IPS DF 19.7 (cell line): Measurements from ENCODE around the gene ARF4.
"Not testable (repeated sequence)": the region's sequence is repeated elsewhere in the genome, so short reads cannot be mapped to it uniquely, and the experiment has no call there.

Experiments
- DNase-seq: peaks from one replicate; pipeline ENCODE4 v3.0.0-alpha.2; 2013; ENCODE audit warnings: low read depth, low spot score

Gene ARF4

DNA sequence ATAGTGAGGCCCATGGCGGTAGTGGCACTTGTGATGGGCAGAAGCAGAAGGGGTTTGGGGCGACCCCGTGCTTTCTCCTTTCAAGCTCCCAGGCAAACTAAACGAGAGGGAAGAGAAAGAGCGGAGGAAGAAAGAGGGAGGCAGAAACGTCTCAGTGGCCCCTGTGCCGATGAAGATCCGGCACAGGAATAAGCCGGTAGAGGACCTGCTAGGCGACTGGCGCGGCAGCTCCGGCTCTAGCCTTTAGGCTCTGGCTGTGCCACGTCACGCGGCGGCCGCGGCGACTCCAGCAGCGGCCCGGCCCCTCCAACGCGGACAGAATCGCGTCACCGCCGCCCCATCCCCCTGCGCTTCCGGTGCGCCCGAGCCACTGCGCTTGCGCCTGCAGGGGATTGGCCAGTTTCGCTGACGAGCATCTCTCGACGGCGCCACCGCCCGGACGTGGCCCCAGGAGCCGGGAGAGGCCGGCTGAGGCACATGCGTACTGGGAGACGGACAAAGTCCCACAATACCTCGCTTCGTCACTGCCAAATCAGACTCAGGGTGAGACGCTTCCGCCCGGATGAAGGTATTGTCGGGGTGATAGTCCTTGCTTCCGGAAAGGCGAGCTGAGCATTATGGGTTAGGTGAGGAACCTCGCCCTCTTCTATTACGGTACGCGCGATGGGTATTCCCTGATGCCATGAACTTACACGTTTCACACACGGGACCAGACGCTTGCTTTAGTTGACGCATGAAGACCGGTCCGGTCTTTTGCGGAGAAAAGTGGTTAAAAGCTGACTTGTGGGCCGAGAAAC is at the start of gene ARF4:
Gene ARF4 (minus strand): TSS at position 218 of the 797 bp plus-strand sequence. CDS start 204 bp downstream, at position 14.
- peak; percentile 99 for DNase-seq

DNA sequence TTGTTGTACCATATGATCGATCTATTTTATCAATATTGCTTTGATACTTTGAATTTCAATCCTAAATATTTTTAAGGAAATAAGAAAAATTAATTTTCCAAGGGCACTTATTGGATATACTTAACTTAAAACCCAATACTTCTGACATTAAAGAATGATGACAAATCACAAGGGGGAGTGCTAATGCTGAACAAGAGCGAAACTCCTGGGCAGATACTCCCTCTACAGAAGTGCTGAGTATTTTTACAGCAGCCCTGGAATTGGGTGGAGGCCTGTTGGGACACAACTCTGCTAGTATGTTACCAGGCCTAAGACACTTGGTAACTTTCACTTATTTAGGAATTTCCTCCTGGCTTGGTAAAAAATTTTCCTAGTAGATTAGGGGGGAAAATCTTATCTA is 49.6 kb upstream of the ARF4 start:
- no peak for DNase-seq

DNA sequence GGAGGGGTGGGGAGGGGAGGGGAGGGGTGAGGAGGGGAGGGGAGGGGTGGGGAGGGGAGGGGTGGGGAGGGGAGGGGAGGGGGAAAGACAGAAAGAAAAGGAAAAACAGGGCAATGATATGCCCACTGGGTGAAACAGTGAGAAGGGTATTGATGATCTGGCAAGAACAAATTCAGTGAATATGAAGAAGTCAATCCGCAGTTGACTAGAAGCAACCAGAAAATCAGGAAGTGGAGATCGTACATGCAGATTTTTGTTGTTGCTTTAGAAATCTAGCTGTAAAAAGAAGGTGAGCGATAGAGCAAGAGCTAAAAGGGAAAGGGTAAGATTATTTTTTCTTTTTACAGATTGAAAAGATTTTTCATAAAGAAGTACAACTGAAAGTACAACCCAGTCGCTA is 47.6 kb upstream of the ARF4 start:
- DNase-seq, result no peak

DNA sequence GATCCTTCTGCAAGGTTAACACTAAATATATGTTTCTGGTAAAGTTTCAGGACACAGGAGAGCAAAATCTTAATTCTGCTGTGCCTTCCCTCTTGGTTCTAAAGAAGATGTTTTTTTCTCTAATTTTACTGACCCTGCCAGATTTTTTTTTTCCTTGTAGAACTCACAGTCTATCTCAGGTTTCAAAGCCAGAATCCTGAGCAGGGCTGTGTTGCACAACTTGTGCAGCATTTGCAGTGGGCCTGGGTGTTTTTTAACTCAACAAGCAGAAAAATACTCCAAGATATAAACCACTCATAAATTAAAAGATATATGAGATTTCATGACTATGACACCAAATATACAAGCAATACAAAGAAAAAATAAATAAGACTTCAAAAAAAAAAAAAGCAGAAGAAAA is 40.2 kb upstream of the ARF4 start:
- DNase-seq, result no peak

DNA sequence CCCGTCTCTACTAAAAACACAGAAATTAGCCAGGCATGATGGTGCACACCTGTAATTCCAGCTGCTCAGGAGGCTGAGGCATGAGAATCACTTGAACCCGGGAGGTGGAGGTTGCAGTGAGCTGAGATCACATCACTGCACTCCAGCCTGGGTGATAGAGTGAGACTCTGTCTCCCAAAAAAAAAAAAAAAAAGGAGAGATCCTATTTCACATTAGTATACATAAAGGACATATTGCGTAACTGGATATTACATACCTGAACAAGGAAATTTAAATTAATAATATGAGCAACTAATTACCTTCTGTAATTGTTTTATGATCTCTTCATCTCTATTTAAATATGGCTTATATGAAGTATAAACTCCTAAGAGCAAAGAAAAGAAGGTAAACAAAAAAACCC is 37.1 kb upstream of the ARF4 start:
- not testable (repeated sequence) for DNase-seq

DNA sequence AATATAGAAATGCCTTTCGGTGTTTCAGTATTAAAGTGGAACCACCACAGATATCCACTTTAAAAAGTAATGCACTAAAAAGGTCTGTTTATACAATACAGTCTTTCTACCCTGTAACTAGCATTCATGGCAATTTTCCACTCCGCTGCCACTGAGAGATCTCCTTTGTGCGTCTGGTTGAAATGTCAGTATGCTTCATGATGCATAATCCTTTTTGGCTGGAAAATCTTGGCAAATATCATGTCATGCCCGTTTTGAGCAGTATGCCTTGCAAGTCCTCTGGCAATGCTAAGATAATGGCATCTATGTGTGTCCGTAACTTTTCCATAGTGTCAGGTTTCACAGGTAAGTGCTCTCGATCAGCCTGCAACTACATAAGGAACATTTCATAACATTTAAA is 30.8 kb upstream of the ARF4 start:
- no peak for DNase-seq

DNA sequence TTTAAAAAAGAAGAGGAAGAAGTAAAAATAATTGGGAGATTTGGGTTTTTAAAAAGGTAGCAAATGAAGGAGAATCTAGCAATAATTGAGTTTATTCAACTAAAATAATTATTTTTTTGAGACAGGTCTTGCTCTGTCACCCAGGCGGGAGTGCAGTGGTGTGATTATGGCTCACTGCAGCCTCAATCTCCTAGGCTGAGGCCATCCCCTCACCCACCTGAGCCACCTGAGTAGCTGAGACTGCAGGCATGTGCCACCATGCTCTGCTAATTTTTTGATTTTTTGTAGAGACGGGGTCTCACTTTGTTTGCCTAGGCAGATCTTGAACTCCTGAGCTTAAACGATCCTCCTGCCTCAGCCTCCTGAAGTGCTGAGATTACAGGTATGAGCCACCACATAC is 27.7 kb upstream of the ARF4 start:
- no peak for DNase-seq

DNA sequence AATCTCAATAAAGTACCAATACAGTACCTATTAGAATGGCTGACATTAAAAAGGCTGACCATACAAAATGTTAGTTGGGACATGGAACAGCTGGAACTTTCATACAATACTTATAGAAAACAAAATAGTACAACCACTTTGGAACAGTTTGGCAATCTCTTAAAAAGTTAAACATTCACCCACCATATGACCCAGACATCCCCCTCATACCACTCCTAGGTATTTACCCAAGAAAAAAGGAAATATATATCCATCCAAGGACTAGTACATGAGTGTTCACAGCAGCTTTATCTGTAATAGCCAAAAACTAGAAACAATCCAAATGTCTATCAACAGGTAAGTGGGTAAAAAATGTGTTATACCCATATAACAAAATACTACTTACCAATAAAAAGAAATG is 25.2 kb upstream of the ARF4 start:
- DNase-seq, result no peak

DNA sequence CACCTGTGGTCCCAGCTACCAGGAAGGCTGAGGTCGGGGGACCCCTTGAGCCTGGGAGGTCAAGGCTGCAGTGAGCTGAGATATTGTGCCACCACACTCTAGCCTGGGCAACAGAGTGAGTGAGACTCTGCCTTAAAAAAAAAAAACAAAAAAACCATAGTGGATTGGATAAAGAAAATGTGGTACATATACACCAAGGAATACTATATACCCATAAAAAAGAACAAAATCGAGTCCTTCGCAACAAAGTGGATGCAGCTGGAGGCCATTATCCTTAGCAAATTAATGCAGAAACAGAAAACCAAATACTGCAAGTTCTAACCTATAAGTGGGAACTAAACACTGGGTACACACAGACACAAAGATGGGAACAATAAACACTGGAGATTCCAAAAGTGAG is 20.6 kb upstream of the ARF4 start:
- no peak for DNase-seq

DNA sequence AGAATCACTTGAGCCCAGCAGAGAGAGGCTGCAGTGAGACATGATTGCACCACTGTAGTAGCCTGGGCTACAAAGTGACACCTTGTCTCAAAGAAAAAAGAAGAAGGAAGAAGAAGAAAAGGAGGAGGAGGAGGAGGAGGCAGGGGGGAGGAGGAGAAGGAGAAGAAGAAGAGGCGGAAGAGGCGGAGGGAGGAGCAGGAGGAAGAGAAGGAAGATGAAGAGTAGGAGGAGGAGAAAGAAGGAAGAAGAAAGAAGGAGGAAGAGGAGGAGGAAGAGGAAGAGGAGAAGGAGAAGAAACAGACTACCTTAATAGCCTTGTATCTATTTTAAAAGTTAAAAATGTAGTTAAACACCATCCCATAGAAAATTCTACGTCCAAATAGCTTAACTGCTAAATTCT is 19.1 kb upstream of the ARF4 start:
- DNase-seq, result no peak

DNA sequence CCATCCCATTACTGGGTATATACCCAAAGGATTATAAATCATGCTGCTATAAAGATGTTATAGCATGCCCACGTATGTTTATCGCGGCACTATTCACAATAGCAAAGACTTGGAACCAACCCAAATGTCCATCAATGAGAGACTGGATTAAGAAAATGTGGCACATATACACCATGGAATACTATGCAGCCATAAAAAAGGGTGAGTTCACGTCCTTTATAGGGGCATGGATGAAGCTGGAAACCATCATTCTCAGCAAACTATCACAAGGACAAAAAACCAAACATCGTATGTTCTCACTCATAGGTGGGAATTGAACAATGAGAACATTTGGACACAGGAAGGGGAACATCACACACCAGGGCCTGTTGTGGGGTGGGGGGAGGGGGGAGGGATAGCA is 14.7 kb upstream of the ARF4 start:
- not testable (repeated sequence) for DNase-seq

DNA sequence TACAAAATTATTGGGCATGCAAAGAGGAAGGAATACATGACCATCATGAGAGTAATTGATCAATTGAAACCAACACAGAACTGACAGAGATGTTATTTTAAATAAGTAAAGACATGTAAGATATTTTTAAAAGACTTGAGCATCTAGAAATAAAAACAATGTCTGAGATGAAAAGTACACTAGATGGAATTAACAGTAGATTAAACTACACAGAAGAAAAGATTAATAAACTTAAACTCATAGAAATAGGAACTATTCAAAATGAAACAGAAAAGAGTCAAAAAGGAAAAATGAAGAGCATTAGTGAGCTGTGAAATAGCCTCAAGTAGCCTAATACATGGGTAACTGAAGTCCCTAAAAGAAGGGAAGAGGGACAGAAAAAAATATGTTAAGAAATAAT is 8.5 kb upstream of the ARF4 start:
- no peak for DNase-seq

DNA sequence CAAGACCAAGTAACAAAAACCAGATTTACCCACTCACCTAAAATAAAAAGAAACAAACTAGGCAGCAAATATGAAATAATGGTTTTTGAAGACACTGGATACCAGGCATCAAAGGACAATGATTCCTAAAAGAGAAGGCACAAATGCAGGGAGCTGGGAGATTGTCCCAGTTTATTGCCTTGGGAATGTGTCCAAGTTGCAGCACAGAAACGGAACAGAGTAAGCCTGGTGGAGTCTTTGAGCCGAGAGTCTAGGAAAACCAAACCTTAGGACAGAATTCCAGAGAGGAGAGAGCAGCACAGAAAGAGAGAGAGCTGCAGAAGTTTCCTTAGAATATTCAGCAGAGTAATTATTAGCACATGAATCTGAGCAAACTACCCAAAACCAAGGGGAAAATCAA is 7.8 kb upstream of the ARF4 start:
- DNase-seq, result no peak

DNA sequence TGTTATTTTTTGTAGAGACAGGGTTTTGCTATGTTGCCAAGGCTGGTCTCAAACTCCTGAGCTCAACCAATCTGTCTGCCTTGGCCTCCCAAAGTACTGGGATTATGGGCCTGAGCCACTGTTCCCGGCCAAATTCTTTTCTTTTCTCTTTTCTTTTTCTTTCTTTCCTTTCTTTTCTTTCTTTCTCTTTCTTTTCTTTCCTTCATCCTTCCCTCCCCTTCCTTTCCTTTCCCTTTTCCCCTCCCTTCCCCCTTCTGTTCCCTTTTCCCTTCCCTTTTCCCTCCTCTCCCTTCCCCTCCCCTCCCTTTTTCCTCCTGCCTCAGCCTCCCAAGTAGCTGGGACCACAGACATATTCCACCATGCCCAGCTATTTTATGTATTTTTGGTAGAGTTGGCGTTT is 3.1 kb upstream of the ARF4 start:
- no peak for DNase-seq

DNA sequence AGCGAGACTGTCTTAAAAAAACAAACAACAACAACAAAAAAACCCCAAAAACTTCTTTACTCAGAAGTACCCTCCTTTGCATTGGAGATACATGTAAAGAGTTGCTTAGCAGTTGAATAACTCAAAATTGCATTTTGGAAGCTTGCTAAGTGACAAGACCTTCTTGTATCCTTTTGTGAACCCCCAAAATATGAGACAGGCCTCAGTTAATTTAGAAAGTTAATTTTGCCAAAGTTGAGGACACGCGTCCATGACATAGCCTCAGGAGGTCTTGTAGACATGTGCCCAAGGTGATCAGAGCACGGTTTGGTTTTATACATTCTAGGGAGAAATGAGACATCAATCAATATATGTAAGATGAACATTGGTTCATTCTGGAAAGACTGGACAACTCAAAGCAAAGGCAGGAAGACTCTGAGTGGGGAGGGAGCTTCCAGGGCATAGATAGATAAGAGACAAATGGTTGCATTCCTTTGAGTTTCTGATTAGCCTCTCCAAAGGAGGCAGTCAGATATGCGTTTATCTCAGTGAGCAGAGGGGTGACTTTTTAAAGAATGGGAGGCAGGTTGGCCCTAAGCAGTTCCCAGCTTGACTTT is 1.7 kb upstream of the ARF4 start:
- no peak for DNase-seq

DNA sequence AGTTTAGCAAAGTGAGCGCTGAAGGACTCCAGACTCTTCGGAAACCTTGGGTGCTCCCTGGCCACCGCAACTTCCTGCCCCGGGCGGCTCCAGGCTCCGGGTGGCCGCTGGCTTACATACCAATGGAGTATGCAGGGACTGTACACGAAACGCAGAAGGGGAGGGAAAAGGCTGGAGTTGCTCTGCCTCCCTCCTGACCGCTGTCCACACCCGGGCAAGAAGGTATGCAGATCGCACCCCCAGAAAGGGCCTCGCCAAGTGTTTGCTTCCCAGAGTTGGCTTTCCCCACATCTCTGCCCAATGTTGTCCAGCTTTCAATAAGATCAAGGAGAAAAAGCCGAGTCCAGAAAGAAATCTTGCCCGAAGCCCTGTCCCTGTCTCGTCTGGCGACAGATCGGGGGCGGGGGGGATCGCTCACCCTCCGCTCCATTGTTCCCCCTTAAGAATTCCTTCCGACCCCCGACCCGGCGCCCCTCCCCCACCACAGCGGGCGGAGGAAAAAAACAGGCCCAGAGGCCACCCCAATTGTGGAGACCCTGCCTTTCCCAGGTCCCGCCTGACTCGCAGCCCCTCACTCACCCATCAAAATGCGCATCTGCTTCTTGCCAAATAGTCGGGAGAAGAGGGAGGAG is 533 bp downstream of the ARF4 start:
- DNase-seq, result no peak

DNA sequence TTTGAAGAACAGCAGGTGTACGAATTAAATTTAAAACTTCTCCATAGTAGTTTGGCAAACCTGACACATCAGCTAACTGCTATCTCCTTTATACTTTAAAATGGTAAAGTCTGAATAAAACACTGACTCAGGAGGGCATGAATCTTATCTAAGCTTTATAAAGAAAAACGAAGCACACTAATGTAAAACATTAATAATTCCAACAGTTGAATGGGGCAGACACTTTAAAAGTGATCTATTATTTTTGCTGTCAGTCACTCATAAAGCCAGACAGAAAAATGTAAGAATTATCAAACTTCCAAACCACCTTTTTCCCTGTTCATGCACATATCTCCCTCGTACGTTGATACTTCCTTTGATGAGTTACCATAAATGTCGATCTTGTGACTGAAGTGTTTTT is 2.6 kb downstream of the ARF4 start:
- DNase-seq, result no peak

DNA sequence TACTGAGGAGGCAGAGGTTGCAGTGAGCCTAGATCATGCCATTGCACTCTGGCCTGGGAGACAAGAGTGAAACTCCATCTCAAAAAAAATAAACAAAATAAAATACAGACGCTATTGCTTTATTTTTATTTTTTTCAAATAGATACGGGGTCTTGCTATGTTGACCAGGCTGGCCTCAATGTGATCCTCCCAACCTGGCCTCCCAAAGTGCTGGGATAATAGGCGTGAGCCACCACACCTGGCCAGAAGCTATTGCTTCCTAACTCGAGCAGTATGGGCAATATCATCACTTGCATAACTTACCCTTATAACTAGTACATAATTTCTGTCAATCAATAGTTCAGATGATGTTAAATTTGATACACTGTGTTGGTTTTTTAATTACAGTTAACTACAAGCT is 3.0 kb downstream of the ARF4 start:
- no peak for DNase-seq

DNA sequence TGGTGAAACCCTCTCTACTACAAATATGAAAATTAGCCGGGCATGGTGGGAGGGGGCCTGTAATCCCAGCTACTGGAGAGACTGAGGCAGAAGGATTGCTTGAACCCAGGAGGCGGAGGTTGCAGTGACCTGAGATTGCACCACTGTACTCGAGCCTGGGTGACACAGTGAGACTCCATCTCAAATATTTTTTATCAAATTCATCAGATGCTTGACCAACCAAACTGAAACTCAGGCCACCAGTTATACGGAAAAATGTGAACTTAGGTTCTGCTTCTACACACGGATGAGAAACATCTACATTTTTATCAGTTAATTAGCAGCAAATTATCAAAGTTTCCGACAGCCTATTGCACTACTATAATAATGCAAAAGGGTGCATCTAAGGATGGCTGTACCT is 4.8 kb downstream of the ARF4 start:
- DNase-seq, result no peak

DNA sequence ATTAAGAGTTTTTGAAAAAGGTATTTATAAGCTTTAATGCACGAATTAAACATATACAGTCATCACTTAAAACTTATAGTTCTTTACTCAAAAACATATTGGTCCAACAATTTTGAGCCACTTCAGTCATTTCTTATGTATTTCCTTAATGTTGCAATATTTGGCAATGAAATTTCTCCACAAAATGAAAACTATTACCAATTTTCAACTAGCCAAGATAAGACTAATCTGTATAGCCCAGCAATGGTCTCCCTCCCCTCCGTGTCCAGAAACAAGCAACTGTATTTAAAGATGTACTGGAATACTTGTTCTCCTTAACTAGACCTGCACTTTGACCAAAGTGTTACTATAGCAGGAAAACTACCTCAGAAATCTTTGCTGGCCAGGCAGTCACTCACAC is 9.2 kb downstream of the ARF4 start:
- DNase-seq, result no peak

DNA sequence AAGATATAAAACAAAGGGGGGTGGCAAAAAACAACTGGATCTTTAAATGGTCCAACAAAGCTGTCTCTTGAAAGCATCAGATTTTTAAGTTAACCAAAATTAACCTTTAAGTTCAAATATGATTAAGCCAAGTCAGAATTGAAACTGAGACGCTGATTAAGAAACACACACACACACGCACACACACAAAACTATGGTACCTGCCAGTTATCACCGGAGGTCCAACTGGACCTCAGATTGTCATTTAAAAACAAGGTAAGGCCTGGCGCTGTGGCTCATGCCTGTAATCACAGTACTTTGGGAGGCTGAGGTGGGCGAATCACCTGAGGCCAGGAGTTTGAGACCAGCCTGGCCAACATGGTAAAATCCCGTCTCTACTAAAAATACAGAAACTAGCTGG is 10.4 kb downstream of the ARF4 start:
- DNase-seq, result no peak

DNA sequence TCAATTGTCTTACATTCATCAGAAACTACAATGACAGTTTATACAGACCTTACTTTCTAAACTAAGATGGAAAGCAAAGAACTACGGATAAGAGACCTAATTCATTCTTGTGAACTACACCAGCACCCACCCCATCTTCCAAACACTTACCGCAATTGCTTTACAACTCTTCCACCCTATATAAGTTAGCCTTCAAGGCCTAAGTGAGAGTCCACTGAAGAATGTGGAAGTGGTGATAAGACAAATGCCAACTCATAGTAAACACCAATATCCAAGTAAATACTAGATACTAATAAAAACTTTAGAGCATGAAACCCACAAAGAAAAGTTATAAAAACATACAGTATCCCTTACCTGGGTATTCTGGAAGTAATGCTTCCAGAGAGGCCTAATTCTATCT is 13.6 kb downstream of the ARF4 start:
- DNase-seq, result no peak

DNA sequence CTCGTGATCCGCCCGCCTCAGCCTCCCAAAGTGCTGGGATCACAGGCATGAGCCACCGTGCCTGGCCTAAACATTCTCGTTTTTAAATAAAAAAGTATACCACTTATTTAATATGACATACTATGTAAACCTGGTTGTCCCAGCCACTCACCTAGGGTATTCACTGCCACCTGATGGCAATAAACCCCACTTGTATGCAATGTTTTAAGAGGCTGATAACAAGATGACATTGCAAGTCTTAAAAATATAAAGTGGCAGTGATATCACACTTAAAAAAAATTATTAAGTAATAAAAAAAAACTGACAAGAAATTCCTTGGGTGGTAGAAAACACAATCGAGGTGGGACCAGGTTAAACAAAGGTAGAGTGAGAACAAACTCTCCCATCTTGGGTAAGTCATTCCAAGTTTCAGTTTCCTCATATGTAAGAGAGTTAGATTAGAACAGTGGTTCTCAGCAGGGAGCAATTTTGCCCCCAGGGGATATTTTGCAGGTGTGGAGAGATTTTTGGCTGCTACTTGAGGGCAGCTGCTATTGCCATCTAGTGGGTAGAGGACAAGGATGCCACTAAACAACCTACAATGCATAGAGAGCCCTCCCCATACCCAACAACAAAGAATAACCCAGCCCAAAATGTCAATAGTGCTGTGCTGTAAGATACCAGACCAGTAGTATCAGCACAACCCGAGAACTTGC is 14.5 kb downstream of the ARF4 start:
- no peak for DNase-seq
